Hematopoietic multipotent progenitor cell treated with erythropoietin and hydrocortisone succinate and interleukin-3 and kit ligand, for 6 days (in vitro differentiated cells): Measurements from ENCODE around the gene TMTC4.
A peak's percentile ranks its signal among the peaks of the same experiment; 100 is the strongest.

ENCODE experiments used
- DNase-seq: peaks from one replicate; pipeline ENCODE4 v3.0.0-alpha.2; 2015

TMTC4 gene

DNA sequence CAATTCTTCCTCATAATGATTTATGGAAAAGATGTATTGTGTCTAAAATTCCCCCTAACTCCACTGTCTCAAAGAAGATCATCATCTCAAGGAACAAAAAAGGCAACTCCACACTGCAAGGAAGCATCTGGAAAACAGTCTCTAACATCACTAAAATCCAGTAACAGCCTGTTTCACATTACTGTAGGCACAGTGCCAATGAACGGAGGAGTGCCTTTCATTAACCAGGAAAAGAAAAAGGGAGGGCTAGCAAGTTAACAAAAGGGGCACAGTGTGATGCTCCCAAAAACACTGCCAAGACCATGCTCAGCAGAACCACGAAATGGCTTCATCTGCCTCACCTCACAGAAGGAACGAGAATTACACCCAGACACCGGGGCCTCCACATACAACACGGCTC is 8.5 kb downstream of the TMTC4 start:
- DNase-seq = no peak

DNA sequence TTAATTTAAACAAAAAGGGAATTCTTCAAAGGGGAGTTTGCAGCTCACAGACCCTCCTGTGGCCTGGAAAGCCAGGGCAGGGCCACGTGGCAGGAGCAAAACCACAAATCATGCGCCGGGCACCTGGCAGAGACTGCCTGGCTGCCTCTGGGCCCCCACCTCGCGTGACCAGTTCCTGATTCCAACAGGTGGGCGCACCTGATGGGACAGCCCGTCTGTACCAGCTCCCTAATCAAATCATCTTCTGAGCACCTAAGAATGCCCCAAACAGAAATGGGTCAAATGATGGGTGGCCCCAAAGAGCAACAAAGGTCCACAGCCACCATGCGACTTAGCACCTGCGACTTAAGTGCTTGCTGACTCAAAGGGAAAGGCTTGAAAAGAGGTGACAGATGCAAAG is 9.2 kb downstream of the TMTC4 start:
- DNase-seq = no peak

DNA sequence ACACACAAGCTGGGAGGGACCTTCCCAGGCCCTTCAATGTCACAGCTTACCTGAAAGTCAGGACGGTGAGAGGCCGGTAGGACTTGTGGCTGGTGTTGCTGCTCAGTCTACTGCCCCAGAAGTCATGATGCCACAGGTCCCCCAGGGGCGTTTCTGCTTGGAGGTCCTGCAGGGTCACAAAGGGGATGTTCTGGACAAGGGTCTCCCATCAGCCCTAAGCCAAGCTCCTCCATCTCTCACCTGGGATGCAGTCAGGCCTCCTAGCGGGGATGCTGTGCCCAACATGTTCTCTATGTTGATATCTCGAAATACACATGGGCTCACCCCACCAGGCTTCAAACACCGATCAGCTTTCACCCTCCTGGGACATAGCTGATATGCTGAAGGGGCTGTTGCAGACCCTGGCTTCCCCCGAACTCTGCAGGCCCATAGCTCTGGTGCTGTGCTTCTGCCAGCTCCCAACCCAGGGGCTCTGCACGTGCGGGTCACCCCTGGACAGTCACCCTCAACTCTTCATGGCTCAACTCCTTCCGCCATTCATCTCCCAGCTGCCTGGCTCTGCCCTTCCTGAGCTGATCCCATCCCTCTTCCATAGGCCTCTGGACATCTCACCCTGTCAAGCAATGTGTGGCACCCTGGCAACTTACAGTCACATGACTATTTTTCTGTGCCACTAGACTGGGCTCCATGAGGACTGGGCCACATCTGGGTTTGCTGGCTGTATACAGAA is 10.3 kb downstream of the TMTC4 start:
- DNase-seq = no peak

DNA sequence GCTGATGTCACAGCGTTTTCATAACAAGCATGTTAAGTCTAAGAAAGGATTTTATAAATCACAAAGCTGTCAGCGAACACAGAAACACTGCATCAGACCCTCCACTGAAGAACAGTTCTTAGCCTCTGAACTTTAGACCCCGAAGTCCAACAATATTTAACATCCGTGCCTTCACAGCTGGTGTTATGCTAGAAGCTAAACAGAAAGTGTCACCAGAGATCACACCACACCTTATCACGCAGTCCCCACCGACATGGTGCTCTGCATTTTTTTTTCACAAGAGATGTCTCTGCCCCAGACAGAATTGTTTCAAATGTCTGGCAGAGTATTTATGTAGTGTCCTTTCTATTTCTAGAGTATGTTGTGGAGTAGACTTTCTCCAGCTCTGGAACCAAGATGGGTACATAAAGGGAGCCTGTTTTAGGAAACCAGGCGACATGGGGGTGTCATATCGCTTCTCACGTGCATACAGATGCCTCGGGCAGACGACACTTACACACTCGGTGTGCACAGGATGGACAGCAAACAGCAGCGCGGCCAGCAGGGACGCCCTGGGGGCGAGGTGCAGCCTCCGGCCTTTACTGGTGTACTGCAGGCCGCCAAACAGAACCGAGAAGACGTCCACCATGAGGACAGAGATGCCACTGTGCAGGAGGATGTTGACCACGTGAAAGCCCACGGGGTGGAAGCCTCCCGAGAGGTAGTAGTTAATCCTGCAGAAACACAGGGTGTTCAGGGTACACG is 12.0 kb downstream of the TMTC4 start:
- DNase-seq = no peak

DNA sequence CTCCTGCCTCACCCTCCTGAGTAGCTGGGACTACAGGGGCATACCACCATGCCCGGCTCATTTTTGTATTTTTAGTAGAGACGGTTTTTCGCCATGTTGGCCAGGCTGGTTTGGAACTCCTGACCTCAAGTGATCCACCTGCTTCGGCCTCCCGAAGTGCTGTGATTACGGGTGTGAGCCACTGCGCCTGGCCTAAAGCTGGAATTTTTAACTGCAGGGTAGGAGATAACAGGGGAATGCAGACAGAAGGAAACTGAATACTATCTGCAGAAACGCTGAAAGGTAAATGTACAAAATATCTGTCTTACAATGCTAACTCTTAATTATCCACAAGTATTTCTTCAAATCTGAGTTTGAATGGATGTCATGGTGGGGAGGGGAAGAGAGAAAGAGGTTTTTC is 13.8 kb downstream of the TMTC4 start:
- no peak for DNase-seq

DNA sequence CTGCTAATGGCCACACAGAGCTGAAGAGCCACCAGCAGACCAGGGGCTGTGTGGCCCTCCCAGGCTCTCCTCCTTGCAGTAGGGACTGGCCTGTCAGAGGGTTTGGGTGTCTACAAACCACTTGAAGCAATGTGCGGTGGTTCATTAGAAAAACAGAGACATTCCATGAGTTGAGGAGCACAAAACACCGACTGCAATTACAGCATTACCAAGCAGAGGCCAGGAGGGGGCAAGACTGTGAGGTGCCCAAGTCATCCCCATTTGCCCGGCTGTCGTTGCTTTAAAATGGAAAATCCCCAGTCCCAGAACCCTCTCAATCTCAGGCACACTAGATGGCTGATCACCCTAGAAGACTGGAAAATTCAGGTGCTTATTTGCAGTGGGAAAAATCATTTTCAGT is 15.0 kb downstream of the TMTC4 start:
- DNase-seq = no peak

DNA sequence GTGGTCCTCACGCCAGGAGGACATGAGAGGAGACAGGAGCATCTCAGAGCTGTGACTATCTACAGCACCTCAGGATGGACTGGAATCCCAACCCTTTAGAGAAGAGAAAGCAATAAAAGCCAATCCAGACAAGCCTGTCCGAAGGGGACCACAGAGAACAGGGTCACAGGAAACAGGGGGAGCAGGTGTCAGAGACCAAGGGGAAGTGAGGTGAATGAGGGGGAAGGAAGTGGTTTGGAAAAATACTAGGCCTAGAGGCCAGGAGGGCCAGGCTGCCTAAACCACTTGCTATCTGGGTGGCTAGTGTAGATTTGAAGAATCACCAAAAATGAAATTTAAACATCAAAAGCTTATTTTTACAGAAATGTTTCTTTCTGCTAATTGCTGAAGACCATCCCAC is 16.2 kb downstream of the TMTC4 start:
- no peak for DNase-seq

DNA sequence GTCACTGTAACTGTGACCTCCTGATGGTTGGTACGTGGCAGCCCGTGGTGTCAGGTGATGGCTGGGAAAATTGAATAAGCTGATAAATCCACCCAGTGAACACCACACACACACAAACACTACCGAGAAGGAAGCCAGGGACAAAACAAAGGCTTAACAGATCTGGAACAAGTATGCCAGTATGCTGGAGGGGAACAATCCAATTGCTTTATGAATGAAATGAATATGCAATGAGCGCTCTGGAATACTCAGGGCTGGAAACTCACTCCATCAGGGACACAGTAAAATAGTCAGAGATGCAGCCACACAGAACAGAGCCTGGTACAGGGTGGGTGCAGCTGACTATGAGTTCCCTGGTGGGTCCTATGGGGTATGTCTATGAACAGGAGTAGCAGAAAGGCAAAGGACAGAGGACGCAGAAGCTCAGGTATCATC is 16.7 kb downstream of the TMTC4 start:
- no peak for DNase-seq

DNA sequence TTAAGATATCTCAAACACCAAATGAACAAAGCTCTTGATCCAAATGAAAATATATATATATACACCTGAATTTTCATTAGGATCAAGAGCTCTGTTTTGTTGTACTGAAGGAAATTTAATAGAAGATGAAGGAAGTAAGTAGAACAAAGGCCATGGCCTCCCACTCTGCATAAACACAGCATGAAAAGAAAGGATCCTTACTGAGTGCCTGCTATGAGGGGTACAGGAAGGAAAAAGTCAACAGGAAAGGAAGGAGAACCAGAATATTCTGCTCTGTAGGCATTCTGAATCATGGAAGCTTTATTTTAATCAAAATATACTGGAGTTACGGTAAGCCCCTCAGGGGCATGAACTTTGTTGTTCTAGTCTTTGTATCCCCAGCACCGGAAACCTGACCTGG is 22.1 kb downstream of the TMTC4 start:
- no peak for DNase-seq

DNA sequence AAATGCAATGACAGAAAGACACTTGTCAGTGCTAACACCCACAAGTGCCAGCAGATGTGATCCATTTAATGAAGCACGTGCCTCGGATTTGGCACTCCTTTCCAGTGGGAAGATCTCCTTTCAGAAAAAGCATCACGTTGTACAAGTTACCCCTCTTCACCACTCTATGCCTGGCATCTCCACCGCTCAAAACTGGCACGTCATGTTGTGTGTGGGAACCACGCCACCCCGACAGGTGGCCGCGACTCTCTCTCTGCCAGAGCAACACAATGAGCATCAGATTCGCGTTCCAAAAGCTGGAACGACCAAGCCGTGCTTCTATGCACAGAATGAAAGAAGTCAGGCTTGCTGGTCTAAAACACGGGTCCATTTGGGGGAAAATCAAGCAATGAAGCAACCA is 24.3 kb downstream of the TMTC4 start:
- no peak for DNase-seq

DNA sequence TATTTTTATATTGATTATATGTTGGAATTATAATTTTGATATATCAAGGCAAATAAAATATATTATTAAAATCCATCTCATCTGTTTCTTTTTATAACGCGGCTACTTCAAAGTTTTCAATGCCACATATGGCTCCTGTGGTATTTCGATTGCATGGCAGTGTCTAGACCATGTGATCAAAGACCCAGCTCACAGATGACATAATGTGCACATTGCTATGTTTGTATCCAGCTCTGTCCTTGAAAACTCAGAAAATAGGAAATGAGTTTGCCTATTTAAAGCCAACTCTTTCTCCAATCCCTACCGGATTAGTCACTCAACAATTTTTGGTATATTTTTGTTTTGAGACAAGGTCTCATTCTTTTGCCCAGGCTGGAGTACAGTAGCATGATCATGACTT is 26.2 kb downstream of the TMTC4 start:
- DNase-seq = no peak

DNA sequence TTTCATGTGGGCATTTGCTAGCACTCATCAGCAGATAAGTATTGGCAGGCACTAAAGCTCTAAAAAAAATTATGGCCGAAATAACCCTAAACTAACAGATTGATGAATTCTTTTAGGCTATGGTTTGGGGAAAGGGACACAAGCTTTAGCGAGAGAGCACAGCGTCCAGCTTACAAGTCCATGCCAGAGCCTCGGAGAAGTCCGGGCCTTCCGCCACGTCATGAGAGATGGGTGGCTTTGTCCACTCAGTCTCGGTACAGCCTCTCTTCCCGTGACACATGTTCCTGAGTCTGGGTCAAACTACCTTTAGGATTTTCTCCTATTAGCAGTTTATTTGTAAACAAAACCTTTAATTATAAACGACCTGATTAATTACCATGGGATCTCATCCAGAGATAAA is 27.7 kb downstream of the TMTC4 start:
- no peak for DNase-seq

DNA sequence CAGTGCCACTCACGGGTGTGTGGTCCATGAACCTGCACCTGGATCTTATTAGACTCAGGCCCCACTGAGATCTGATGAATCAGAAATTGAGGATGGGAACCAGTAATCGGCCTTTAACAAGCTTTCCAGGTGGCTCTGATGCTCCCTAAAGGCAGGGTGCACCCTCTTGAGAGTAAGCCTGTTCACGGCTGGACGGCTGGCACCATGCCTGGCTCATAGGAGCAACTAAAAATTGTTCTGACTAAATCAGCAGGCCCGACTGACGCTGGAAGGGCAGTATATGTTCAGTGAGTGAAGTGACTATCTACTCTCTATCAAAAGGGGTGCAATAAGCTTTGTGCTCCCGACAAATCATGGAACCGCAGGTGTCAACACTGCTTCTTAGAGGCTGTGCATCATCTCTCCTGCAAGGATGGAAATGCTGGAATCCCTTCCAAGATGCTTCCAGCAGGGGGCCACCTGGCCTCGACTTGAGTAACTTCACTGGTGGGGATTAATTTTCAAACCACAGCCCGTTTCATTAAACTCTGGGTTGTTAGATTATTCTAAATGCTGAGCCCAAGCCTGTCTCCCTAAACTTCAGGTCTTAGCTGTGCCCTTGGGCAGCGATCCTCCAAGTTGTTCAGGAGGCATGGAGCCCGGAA is 28.4 kb downstream of the TMTC4 start:
- DNase-seq = peak; percentile 30

DNA sequence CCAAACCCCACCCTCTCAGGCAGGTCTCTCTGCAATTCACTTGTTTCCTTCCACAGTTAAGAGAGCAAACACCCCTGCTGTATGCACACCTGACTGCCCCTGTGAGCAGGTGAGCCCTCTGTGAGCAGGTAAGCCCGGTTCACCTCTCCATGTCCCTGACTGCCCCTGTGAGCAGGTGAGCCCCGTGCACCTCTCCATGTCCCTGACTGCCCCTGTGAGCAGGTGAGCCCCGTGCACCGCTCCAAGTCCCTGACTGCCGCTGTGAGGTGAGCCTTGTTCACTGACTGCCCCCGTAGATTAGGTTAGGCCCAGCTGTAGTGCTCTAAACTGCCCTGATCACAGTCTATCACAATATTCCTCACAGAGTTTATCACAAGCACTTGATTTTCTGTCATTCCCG is 29.2 kb downstream of the TMTC4 start:
- no peak for DNase-seq

DNA sequence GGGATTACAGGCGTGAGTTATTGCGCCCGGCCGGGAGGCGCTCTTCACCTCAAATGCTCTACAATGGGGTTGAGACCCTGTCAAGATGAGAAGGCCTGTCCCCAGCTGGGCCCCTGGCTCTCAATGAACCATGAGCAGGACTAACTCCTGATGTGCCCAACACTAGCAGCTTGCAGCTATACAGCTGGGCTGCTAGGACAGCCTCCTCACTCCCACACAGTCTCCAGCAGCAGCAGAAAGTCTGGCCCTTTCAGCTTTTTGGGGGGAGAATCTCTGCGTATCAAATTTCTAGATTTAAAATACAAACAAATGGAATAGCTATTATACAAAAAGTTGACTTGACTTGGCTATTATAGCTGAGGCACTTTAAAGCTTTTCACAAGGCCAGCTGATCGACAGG is 30.2 kb downstream of the TMTC4 start:
- DNase-seq = no peak

DNA sequence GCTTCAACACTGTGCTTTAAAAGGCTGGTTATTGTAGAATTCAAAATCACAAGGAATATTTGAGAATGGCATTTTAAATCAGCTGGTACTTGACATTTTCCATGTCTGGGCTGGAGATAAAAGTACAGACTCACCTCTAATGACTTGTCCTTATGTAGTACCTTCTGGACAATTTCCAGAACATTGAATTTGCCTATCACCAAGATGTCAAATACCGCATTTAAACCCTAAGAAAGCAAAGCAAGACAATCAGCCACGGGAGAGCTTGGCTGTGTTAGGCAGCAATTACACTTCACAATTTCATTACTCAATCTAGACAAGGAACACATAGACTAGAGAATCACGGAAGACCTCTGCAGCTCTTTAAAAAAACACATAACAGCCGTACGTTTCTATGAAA is 36.8 kb downstream of the TMTC4 start:
- DNase-seq = no peak

DNA sequence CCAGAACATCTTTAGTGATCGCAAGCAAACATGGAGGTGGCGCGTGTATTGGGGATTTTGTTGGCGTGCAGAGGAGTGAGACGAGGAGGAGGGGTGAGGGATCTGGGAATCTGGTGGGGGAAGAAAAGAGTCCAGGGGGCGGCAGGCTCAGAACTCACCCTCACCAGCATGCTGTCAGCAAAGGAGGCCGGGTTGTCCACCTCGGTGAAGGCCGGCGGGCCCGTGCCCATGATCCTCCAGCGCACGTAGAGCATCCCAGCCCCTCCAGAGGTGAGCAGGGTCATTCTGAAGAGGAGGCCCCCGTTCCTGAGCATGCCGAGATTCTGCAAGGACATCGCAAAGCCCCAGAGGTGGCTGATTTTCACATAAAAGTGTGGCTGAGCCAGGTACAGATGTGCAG is 37.2 kb downstream of the TMTC4 start:
- DNase-seq = no peak

DNA sequence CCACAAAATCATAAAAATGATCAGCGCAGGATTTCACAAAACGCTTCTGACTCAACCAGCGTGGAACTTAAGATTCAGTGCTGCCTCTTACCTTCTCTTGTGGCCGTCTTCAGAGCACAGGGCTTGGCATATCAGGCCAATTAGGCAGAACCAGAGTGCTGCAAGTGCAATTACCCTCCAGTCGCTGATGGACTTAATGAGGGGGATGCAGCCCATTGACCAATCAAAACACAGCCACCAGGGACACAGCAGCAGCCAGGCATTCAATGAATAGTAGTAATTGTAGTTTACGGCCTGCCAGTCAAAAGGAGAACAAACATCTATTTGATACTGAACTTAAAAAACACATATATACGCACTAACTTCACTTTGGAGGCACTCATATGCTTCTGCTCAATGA is 38.2 kb downstream of the TMTC4 start:
- DNase-seq = no peak

DNA sequence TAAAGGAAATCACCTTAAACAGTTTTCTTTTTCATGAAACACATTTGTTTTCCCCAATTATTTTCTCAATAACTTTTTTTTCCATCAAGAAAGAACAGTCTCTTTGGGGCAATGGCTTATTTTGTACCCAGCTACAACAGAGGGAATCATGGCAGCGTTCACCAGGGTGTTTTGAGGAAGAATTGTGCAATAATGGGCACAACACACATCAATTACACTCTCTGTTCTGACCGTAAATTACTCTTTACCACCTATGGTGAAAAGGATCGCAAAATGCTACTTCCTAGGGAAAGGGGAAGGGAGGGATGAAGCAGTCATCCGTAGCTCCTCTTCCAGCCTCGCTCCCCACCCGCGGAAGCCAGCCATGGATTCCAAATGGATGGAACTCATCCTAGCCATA is 38.6 kb downstream of the TMTC4 start:
- DNase-seq = no peak

DNA sequence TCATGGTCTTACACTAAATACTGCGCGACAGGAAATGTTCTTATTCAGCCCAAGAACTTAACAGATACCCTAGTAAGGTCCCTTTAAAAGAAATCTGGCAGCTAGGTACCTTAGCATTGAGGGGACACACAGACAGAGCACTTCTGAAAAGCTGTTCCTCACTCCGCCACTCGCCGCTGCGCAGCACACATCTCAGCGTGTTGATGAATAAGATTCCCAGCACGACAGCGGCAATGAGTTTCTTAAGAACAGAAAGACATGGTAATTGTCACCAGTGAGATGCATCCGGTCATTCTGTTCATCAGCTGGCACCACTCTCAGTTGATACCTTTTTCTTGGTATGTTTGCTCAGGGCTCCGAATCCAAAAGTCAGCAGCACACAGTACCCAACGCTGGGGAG is 39.9 kb downstream of the TMTC4 start:
- no peak for DNase-seq

DNA sequence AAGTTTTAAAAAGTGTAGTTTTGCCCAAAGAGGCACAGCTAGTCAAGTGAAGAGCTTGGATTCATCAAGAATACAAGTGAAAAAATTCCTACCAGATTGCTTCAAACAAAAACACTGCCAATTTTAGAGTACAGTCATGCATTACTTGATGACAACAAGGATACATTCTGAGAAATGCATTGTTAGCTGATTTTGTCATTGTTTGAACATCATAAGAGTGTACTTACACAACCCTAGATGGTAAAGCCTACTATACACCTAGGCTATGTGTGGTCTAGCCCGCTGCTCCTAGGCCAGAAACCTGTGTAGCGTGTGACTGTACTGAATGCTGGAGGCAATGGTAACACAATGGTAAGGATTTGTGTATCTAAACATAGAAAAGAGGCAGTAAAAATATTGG is 41.1 kb downstream of the TMTC4 start:
- DNase-seq = no peak

DNA sequence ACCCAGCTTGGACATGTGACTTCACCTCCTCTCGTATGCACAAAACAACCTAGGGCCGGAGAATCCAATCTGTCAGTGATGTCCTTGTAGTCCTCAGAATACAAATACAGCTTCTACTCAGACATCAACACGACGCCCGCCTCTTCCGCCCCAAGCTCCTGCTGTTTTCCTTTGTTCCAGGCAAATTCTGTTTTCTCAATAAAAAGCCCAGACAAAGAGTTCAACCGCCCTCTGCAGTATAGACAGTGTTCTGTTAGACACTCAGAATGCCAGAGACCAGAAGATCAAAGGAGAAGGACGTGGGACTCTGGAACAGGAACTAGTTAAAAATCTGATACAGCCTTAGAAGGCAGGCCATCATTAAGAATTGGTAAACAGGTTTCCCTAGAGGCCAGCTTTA is 44.0 kb downstream of the TMTC4 start:
- DNase-seq = no peak

DNA sequence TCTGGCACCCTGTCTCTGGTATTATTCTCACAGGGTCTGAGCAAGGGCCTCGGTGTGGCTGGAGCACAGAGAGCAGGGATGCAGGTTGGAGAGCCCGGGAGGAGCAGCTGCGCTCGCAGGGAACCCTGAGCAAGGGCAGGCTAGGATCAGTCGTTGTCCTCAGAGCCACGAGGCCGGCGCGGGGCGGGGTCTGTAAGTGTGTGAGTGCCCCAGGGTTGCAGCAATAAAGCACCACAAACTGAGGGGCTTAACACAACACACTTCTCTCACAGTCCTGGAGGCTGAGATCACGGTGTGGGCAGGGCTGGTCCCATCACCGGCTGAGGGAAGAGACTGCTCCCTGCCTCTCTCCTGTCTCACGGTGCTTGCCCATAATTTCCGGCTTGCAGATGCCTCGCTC is 47.5 kb downstream of the TMTC4 start:
- DNase-seq = no peak

DNA sequence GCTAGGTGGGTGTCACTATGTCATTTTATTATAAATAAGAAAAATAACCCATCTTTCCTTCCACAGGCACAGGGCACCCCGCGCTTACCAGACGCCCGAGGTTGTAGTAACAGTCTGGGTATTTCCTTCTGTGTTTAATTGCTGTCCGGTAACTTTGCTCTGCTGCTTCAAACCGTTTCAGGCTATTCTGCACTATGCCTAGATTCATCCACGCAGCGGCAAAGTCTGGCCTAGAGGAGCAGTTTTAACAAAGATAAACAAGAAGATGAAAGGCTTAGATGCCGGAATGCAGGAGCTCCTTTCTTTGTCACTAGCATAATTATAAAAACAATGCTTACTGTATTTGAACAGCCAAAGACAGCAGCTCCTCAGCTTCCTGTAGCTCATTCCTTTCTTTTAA is 49.1 kb downstream of the TMTC4 start:
- DNase-seq = no peak
